GM18502 (cell line): Measurements from ENCODE around the gene ZNF557.

ENCODE experiments used
- ATAC-seq: cut with Tn5 transposase; IDR thresholded peaks from one replicate; pipeline ENCODE4 v1.9.1; 2021; ENCODE audit warnings: mild to moderate bottlenecking; ENCODE audit not compliant: unreplicated experiment, poor library complexity

ZNF557 gene

DNA sequence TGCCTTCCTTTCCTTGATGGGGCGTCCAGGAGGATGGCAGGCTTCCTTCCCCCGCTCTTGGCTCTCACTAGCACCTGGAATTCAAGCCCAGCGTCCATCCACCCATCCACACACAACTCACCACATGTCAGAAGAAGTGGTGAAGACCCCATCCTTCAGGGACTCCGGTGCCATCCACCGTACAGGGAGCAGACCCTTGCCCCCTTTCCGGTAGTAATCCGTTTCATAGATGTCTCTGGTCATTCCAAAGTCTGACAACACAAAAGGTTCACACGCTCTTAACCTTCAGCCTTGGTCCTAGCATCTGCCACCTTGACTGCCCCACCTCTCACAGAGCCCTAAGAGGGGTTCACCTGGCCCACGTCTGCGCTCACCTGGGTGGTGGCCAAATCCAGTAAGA lies 51.0 kb downstream of the ZNF557 start:
- ATAC-seq = no peak

GRCh38 chr19:7122701-7123100 lies 53.2 kb downstream of the ZNF557 start:
- ATAC-seq = no peak

- no peak for ATAC-seq
Measured at GRCh38 chr19:7124782-7125181, 55.3 kb downstream of the ZNF557 start.

GRCh38 chr19:7125221-7125620 lies 55.7 kb downstream of the ZNF557 start:
- no peak for ATAC-seq

- ATAC-seq = no peak
Measured at GRCh38 chr19:7126132-7126531, 56.6 kb downstream of the ZNF557 start.

DNA sequence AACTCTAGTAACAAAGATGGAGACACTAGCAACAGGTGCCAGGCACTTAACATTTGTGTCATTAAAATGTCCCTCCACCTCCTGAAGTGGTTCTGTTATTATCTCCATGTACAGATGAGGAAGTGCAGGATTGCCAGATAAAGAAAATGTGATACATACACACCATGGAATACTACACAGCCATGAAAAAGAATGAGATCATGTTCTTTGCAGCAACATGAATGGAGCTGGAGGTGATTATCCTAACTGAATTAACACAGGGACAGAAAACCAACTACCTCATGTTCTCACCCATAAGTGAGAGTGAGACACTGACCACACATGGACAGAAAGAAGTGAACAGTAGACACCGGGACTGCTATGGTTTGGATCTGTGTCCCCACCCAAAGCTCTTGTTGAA lies 60.5 kb downstream of the ZNF557 start:
- no peak for ATAC-seq

- ATAC-seq = no peak
Measured at GRCh38 chr19:7132054-7132453, 62.6 kb downstream of the ZNF557 start.

- no peak for ATAC-seq
Measured at GRCh38 chr19:7137120-7137519, 67.6 kb downstream of the ZNF557 start.
